Mesendoderm (in vitro differentiated cells): Measurements from ENCODE around the gene CDK6.

Experiments
- DNase-seq: peaks from one replicate; pipeline ENCODE4 v3.0.0; 2013
- H2AK5ac ChIP-seq: 2 replicates; pipeline ENCODE4 v1.6.1; 2013; ENCODE audit warnings: low read length, inconsistent platforms
- H2BK120ac ChIP-seq: 2 replicates; pipeline ENCODE4 v1.6.1; 2013; ENCODE audit warnings: low read depth, mild to moderate bottlenecking, low read length, moderate library complexity, mixed read lengths
- H2BK15ac ChIP-seq: replicated peaks from 2 replicates; pipeline ENCODE4 v1.6.1; 2013; ENCODE audit warnings: low read depth, mild to moderate bottlenecking, moderate library complexity
- H2BK5ac ChIP-seq: 2 replicates; pipeline ENCODE4 v1.6.1; 2013; ENCODE audit warnings: low read length, inconsistent platforms
- H3K18ac ChIP-seq: 2 replicates; pipeline ENCODE4 v1.6.1; 2013; ENCODE audit warnings: mild to moderate bottlenecking, low read length, mixed read lengths
- H3K23ac ChIP-seq: one replicate; pipeline ENCODE4 v1.6.1; 2013; ENCODE audit warnings: low read length
- H3K27ac ChIP-seq: 2 replicates; pipeline ENCODE4 v1.5.1; 2013; ENCODE audit warnings: low read depth, mild to moderate bottlenecking, inconsistent platforms, low read length, moderate library complexity
- H3K27me3 ChIP-seq: 2 replicates; pipeline ENCODE4 v1.6.1; 2013; ENCODE audit warnings: low read length, control low read depth, mild to moderate bottlenecking, inconsistent platforms; ENCODE audit not compliant: insufficient read depth, poor library complexity
- H3K36me3 ChIP-seq: 2 replicates; pipeline ENCODE4 v1.6.1; 2013; ENCODE audit warnings: low read length, inconsistent platforms; ENCODE audit not compliant: control insufficient read depth, insufficient read depth
- H3K4ac ChIP-seq: one replicate; pipeline ENCODE4 v1.6.1; 2013; ENCODE audit warnings: low read depth, mild to moderate bottlenecking, low read length, moderate library complexity
- H3K4me1 ChIP-seq: 2 replicates; pipeline ENCODE4 v1.6.1; 2013; ENCODE audit warnings: low read depth, low read length, inconsistent platforms; ENCODE audit not compliant: control insufficient read depth
- H3K4me2 ChIP-seq: 2 replicates; pipeline ENCODE4 v1.6.1; 2013; ENCODE audit warnings: low read length
- H3K4me3 ChIP-seq: 2 replicates; pipeline ENCODE4 v1.5.1; 2013; ENCODE audit warnings: mild to moderate bottlenecking, low read length
- H3K56ac ChIP-seq: one replicate; pipeline ENCODE4 v1.6.1; 2013; ENCODE audit warnings: low read length
- H3K79me1 ChIP-seq: 2 replicates; pipeline ENCODE4 v1.6.1; 2013; ENCODE audit warnings: low read length, inconsistent platforms
- H3K79me2 ChIP-seq: 2 replicates; pipeline ENCODE4 v1.6.1; 2013; ENCODE audit warnings: mild to moderate bottlenecking, low read length; ENCODE audit not compliant: control insufficient read depth, insufficient read depth
- H3K9ac ChIP-seq: 2 replicates; pipeline ENCODE4 v1.6.1; 2013; ENCODE audit warnings: low read length, inconsistent platforms
- H4K5ac ChIP-seq: one replicate; pipeline ENCODE4 v1.6.1; 2013; ENCODE audit warnings: low read length
- H4K8ac ChIP-seq: one replicate; pipeline ENCODE4 v1.6.1; 2013; ENCODE audit warnings: low read depth, mild to moderate bottlenecking, control low read depth, low read length, moderate library complexity
- WGBS: extraction: QIAGEN DNeasy Blood & Tissue Kit; methylation state at CpG from one replicate; pipeline ENCODE4 v1.1.7; 2013; ENCODE audit warnings: low lambda C conversion rate, missing lambda C conversion rate; ENCODE audit not compliant: insufficient coverage; ENCODE audit errors: extremely low coverage; 5-methylcytosine and 5-hydroxymethylcytosine counted together

The CDK6 gene

DNA sequence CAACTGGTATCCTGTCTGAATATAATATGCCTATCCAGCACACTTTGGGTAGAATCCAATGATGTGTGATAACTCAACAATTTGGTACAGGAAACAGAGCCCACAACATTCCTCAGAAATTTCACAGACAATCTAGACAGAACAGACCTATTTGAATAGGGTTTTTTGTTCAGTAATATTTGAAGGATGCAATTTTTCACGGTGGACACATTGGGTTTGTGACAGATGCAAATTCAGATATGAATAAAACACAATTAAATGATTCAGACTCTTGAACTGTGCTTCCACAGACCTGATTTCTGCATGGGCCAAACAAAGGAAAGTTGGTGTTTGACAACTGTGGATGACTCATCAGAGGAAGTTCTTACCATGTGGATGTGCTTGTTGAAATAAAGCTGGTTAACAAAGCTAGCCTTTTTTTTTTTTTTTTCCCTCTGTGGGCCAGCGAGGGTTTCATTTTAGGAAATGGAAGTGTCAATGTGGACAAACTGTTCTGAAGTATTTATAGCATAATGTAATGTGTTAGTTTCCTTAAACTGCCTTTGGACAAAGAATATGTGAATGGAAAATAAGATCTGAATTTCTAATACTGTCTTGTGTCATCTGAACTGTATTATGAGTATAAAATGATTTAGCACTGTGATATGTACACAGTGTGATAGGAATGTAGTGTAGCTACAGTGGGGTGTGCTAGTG is 203.0 kb downstream of the CDK6 start:
- H3K56ac ChIP-seq = no peak overlapping the region
- no peak overlapping the region for H2BK120ac ChIP-seq
- H3K4ac ChIP-seq = no peak overlapping the region
- WGBS = no CpG with 5 or more reads among the region's 2 CpGs
- H4K8ac ChIP-seq = no peak overlapping the region
- no peak overlapping the region for H4K5ac ChIP-seq
- DNase-seq = peak; percentile 74
- no peak overlapping the region for H3K27ac ChIP-seq
- no peak overlapping the region for H2AK5ac ChIP-seq
- H3K18ac ChIP-seq = no peak overlapping the region
- H3K4me1 ChIP-seq = no peaks in the 10 kb centered on the region
- H2BK15ac ChIP-seq = no peak overlapping the region
- H3K36me3 ChIP-seq = no peaks in the 10 kb centered on the region
- no peaks in the 10 kb centered on the region for H3K79me2 ChIP-seq
- no peak overlapping the region for H3K4me3 ChIP-seq
- no peak overlapping the region for H3K23ac ChIP-seq
- no peaks in the 10 kb centered on the region for H3K79me1 ChIP-seq
- H3K9ac ChIP-seq = no peak overlapping the region
- H2BK5ac ChIP-seq = no peak overlapping the region
- no peaks in the 10 kb centered on the region for H3K27me3 ChIP-seq
- no peak overlapping the region for H3K4me2 ChIP-seq

DNA sequence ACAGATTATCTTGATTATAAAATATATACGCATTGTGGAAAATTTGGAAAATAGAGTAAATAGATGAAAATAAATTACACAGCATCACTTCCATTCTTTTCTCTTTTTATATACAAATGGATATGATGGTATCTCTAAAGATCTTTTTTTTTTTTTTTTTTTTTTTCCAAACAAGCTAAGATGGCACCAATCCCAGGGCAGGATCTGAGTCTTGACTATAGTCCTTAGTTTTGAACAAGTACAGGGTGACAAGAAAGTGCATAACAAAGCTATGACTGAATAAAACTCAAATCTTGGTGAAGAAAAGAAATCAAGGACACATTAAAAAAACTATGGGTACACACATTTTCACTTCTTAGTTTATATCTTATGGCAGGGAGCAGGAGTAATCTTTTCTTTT is 203.6 kb downstream of the CDK6 start:
- no peaks in the 10 kb centered on the region for H3K36me3 ChIP-seq
- H3K79me1 ChIP-seq = no peaks in the 10 kb centered on the region
- no CpG with 5 or more reads among the region's 1 CpG for WGBS
- H4K8ac ChIP-seq = no peak overlapping the region
- no peak overlapping the region for H3K23ac ChIP-seq
- H3K4me1 ChIP-seq = no peaks in the 10 kb centered on the region
- no peak overlapping the region for H3K4ac ChIP-seq
- H3K4me2 ChIP-seq = no peak overlapping the region
- H3K56ac ChIP-seq = no peak overlapping the region
- H3K79me2 ChIP-seq = no peaks in the 10 kb centered on the region
- no peak overlapping the region for H2AK5ac ChIP-seq
- H4K5ac ChIP-seq = no peak overlapping the region
- no peak overlapping the region for H2BK15ac ChIP-seq
- H3K27ac ChIP-seq = no peak overlapping the region
- no peak for DNase-seq
- H3K27me3 ChIP-seq = no peaks in the 10 kb centered on the region
- H3K18ac ChIP-seq = no peak overlapping the region
- H3K4me3 ChIP-seq = no peak overlapping the region
- H3K9ac ChIP-seq = no peak overlapping the region
- no peak overlapping the region for H2BK120ac ChIP-seq
- H2BK5ac ChIP-seq = no peak overlapping the region

DNA sequence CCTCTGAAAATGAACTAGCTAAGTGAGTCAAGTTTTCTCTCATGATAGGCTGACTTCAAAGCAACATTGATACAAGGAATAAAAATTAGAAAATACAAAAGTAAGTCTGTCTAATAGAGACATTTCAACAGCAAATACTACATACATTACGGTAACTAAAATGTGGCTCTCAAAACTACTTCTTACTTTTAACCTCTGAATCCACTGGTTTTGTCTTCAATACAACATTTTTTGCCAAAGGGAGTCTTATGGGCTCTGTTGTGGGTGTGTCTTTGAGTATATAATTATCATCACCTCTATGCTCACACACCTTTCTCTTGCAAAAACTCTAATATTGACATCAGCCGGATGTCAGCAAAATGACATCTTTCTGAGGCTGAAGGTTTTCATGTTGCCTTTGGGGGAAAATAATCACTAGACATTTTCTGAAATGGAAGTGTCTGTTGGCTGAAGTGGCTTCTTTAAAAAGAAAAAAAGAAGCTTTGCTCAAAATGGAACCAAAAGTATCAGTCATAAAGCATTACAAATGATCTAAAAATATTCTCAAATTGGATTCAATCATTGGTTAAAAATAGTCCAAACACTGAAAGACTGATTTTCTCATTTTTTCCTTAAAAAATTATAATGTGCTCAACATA is 204.4 kb downstream of the CDK6 start:
- Histone ChIP-seq H3K4me1 (no peaks in the 10 kb centered on the region), H3K79me2 (no peaks in the 10 kb centered on the region), H3K79me1 (no peaks in the 10 kb centered on the region), H3K27me3 (no peaks in the 10 kb centered on the region), H4K5ac (no peak overlapping the region), H2BK15ac (no peak overlapping the region), H3K4ac (no peak overlapping the region), H2BK120ac (no peak overlapping the region), H3K4me3 (no peak overlapping the region), H4K8ac (no peak overlapping the region), H3K36me3 (no peaks in the 10 kb centered on the region), H3K9ac (no peak overlapping the region), H3K4me2 (no peak overlapping the region), H2AK5ac (no peak overlapping the region), H2BK5ac (no peak overlapping the region), H3K18ac (no peak overlapping the region), H3K56ac (no peak overlapping the region), H3K23ac (no peak overlapping the region), H3K27ac (no peak overlapping the region)
- no peak for DNase-seq
- WGBS = no CpG with 5 or more reads among the region's 2 CpGs

DNA sequence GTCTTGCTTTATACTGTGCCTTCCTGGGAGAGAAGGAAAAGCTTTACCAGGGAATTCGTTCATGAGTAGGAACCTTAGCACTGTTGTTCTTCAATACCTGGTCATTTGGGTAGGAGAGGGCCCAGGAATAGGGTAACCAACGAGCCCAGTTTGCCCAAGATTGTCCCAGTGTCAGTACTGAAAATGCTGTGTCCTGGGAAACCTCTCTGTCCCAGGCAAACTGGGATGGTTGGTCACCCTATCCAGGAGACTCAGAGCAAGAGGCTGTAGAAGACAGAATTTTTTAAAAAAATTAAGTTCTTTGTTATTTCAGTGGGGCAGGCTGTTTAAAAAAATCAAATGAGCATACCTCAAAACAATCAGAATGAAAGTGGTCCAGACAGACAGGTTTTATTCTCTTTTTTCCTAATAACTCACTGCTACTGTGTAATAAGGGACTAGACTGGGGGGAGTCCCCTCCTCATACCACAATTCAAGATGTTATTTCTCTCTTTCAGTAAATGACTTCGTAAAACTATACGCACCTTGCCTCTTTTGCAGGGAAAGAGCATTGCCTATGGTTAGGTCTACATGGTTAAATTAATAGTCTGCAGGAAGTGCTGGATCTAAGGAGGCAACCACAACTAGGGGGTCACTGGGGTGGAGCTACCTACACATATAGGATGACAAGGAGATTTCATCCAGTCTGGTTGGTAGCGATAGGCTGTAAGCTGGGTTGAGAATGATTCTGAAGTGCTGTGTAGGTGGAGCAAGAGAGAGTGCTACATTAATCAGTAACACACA is 205.1 kb downstream of the CDK6 start:
- Histone ChIP-seq H3K27me3 (no peaks in the 10 kb centered on the region), H3K23ac (no peak overlapping the region), H2BK15ac (no peak overlapping the region), H4K8ac (no peak overlapping the region), H3K27ac (no peak overlapping the region), H3K56ac (no peak overlapping the region), H2BK5ac (no peak overlapping the region), H3K4ac (no peak overlapping the region), H3K4me1 (no peaks in the 10 kb centered on the region), H3K9ac (no peak overlapping the region), H3K4me3 (no peak overlapping the region), H3K18ac (no peak overlapping the region), H3K36me3 (no peaks in the 10 kb centered on the region), H2AK5ac (no peak overlapping the region), H2BK120ac (no peak overlapping the region), H3K79me2 (no peaks in the 10 kb centered on the region), H4K5ac (no peak overlapping the region), H3K4me2 (no peak overlapping the region), H3K79me1 (no peaks in the 10 kb centered on the region)
- WGBS = no CpG with 5 or more reads among the region's 5 CpGs
- no peak for DNase-seq

- Histone ChIP-seq H3K4me3 (no peak overlapping the region), H2BK15ac (no peak overlapping the region), H3K9ac (no peak overlapping the region), H3K27me3 (no peaks in the 10 kb centered on the region), H3K79me1 (no peaks in the 10 kb centered on the region), H3K56ac (no peak overlapping the region), H3K27ac (no peak overlapping the region), H3K4me1 (no peaks in the 10 kb centered on the region), H3K23ac (no peak overlapping the region), H3K4me2 (no peak overlapping the region), H3K36me3 (no peaks in the 10 kb centered on the region), H3K79me2 (no peaks in the 10 kb centered on the region), H2AK5ac (no peak overlapping the region), H2BK5ac (no peak overlapping the region), H4K5ac (no peak overlapping the region), H2BK120ac (no peak overlapping the region), H3K4ac (no peak overlapping the region), H3K18ac (no peak overlapping the region), H4K8ac (no peak overlapping the region)
- no CpG with 5 or more reads among the region's 2 CpGs for WGBS
- DNase-seq = no peak
Observed at GRCh38 chr7:92629779-92630178, 206.6 kb downstream of the CDK6 start.
